Epithelial cell of esophagus (primary cell): ENCODE data around the gene ADCY4.

Source experiments
- DNase-seq: peaks from one replicate; pipeline ENCODE4 v3.0.0; 2010; ENCODE audit warnings: low read depth
- H3K4me3 ChIP-seq: 2 replicates; pipeline ENCODE4 v1.5.1; 2011; ENCODE audit warnings: mild to moderate bottlenecking, low read length, control low read depth
- CTCF ChIP-seq: IDR thresholded peaks from 2 replicates; pipeline ENCODE4 v1.5.1; 2011; ENCODE audit warnings: low read depth, mild to moderate bottlenecking, low read length, control low read depth, inconsistent platforms; ENCODE audit not compliant: insufficient read depth; ENCODE audit errors: missing control alignments

The ADCY4 gene

GRCh38 chr14:24348186-24348585 lies 13.3 kb upstream of the ADCY4 start:
- no peak overlapping the region for H3K4me3 ChIP-seq
- no peak for TF ChIP-seq CTCF
- peak; percentile 27 for DNase-seq

GRCh38 chr14:24347134-24347533 lies 12.3 kb upstream of the ADCY4 start:
- TF ChIP-seq CTCF = no peak
- no peak overlapping the region for H3K4me3 ChIP-seq
- DNase-seq = no peak

GRCh38 chr14:24343795-24344660 lies 9.2 kb upstream of the ADCY4 start:
- TF ChIP-seq CTCF = no peak
- H3K4me3 ChIP-seq = no peak overlapping the region
- no peak for DNase-seq

GRCh38 chr14:24342889-24343288 lies 8.0 kb upstream of the ADCY4 start:
- DNase-seq = no peak
- H3K4me3 ChIP-seq = no peak overlapping the region
- TF ChIP-seq CTCF = no peak

- no peak for DNase-seq
- TF ChIP-seq CTCF = no peak
- H3K4me3 ChIP-seq = no peak overlapping the region
These were observed 5.7 kb upstream of the ADCY4 start for GRCh38 chr14:24340606-24341005.

- H3K4me3 ChIP-seq = peak within 1 kb of the TSS; percentile 73
- TF ChIP-seq CTCF = no peak
These were observed 4.6 kb upstream of the ADCY4 start, which contains the start of gene RIPK3 for GRCh38 chr14:24339284-24340151. RIPK3 (minus strand) TSS chr14:24339991; CDS start chr14:24339826, 165 bp downstream.

More at GRCh38 chr14:24339284-24340151, 4.6 kb upstream of the ADCY4 start, which contains the start of gene RIPK3:
- DNase-seq = peak; percentile 53
